Natural killer cell (primary cell): Measurements from ENCODE around the gene TCOF1. TPM values are rescaled to one million over a fixed set of nuclear protein-coding genes. Genes with fewer than 3 reads are reported as not detected.

Source experiments
- ATAC-seq, 3 donors: fragments of 150-1000 bp in 2 of 3; fragments of 200-7000 bp in 1 of 3; cut with Tn5 transposase; 1 replicate in 1 of 3; 2 replicates in 2 of 3; pipeline ENCODE4 v1.10.0; 2021; ENCODE audit warnings: mild to moderate bottlenecking in 2 of 3, moderate library complexity in 2 of 3
- DNase-seq, 2 donors: peaks; one replicate each; pipeline versions ENCODE4 v3.0.0 to v3.0.0-alpha.2; 2013 to 2021; ENCODE audit warnings: mixed read lengths in 1 of 2
- H3K27ac ChIP-seq: one replicate; pipeline ENCODE4 v1.5.1; 2013; ENCODE audit warnings: mild to moderate bottlenecking, low read length
- H3K27me3 ChIP-seq: one replicate; pipeline ENCODE4 v1.6.1; 2013; ENCODE audit warnings: low read length; ENCODE audit not compliant: control insufficient read depth, insufficient read depth
- H3K36me3 ChIP-seq: one replicate; pipeline ENCODE4 v1.6.1; 2013; ENCODE audit warnings: low read length; ENCODE audit not compliant: control insufficient read depth, insufficient read depth
- H3K4me1 ChIP-seq: one replicate; pipeline ENCODE4 v1.6.1; 2013; ENCODE audit warnings: low read length; ENCODE audit not compliant: control insufficient read depth, insufficient read depth
- H3K4me3 ChIP-seq: one replicate; pipeline ENCODE4 v1.5.1; 2013; ENCODE audit warnings: low read length
- H3K9me3 ChIP-seq: one replicate; pipeline ENCODE4 v1.6.1; 2013; ENCODE audit warnings: low read length; ENCODE audit not compliant: control insufficient read depth, insufficient read depth
- H3K27ac Mint-ChIP-seq, 2 donors: one replicate each; pipeline ENCODE4 v1.8.0; 2022; ENCODE audit warnings: mild to moderate bottlenecking in 2 of 2, mixed read lengths in 2 of 2, moderate library complexity in 1 of 2
- H3K27me3 Mint-ChIP-seq, 2 donors: one replicate each; pipeline ENCODE4 v1.8.0; 2022; ENCODE audit warnings: low read depth in 2 of 2, mixed read lengths in 2 of 2
- H3K36me3 Mint-ChIP-seq: one replicate; pipeline ENCODE4 v1.8.0; 2022; ENCODE audit warnings: mixed read lengths
- H3K4me1 Mint-ChIP-seq, 2 donors: one replicate each; pipeline ENCODE4 v1.8.0; 2022; ENCODE audit warnings: mixed read lengths in 2 of 2
- H3K4me3 Mint-ChIP-seq: one replicate; pipeline ENCODE4 v1.8.0; 2022; ENCODE audit warnings: mild to moderate bottlenecking, moderate library complexity, mixed read lengths
- H3K9me3 Mint-ChIP-seq, 2 donors: one replicate each; pipeline ENCODE4 v1.8.0; 2022; ENCODE audit warnings: mixed read lengths in 2 of 2
- CTCF ChIP-seq: fragments of 200-600 bp; IDR thresholded peaks from one replicate; pipeline ENCODE4 v1.8.0; 2022; ENCODE audit warnings: antibody characterized with exemption
- WGBS: methylation state at CpG from one replicate; pipeline ENCODE4 v1.1.7; 2013; ENCODE audit warnings: missing lambda C conversion rate; ENCODE audit not compliant: insufficient coverage; 5-methylcytosine and 5-hydroxymethylcytosine counted together
- intact Hi-C: fragments of 100-400 bp; cut with micrococcal nuclease; formaldehyde crosslinking; loops from one replicate; pipeline ENCODE4 v1.14.2; 2022
- total RNA-seq, 4 donors: library from RNA; stranded (reverse); fragments of 120-200 nt in 1 of 4; gene quantifications; one replicate each; pipeline versions ENCODE4 v1.2.3 to v1.2.4, GENCODE V29; 2013 to 2022

Gene TCOF1
- total RNA-seq, 3 donors from 2014 or later (not counting 1 experiment from before 2014, with no cell fraction given): 51.5 to 62.6 (median 51.7) TPM

- no peak overlapping the region for H3K27ac Mint-ChIP-seq
- H3K27me3 Mint-ChIP-seq: peaks cover 0 to 8% of the 10 kb centered on the region in 2 donors
- no peak overlapping the region for H3K27ac ChIP-seq
- TF ChIP-seq CTCF: no peak
- 100% methylated on average over 1 of the region's 5 CpGs for WGBS
- no peaks in the 10 kb centered on the region for H3K36me3 Mint-ChIP-seq
- H3K4me3 Mint-ChIP-seq: no peak overlapping the region
- H3K4me3 ChIP-seq: no peak overlapping the region
- H3K4me1 Mint-ChIP-seq: peaks cover 10 to 11% of the 10 kb centered on the region in 2 donors
- intact Hi-C loops: no loop called here
- H3K4me1 ChIP-seq: no peaks in the 10 kb centered on the region
- no peaks in the 10 kb centered on the region for H3K36me3 ChIP-seq
- H3K9me3 ChIP-seq: no peaks in the 10 kb centered on the region
- DNase-seq (no peak), ATAC-seq (no peak)
- H3K9me3 Mint-ChIP-seq: no peaks in the 10 kb centered on the region
- H3K27me3 ChIP-seq: no peaks in the 10 kb centered on the region
Observed at GRCh38 chr5:150310246-150310645, 47.3 kb upstream of the TCOF1 start.

GRCh38 chr5:150311015-150311692 lies 46.3 kb upstream of the TCOF1 start:
- no peak for ATAC-seq
- no peak overlapping the region for H3K4me3 ChIP-seq
- H3K9me3 Mint-ChIP-seq: no peaks in the 10 kb centered on the region
- H3K27ac ChIP-seq: no peak overlapping the region
- no peak overlapping the region for H3K4me3 Mint-ChIP-seq
- H3K36me3 ChIP-seq: no peaks in the 10 kb centered on the region
- no peak for TF ChIP-seq CTCF
- intact Hi-C loops: no loop called here
- 79% methylated on average over 7 of the region's 7 CpGs for WGBS
- no peak overlapping the region for H3K27ac Mint-ChIP-seq
- no peak for DNase-seq
- H3K4me1 ChIP-seq: no peaks in the 10 kb centered on the region
- peaks cover under 1 to 2% of the 10 kb centered on the region in 2 donors for H3K4me1 Mint-ChIP-seq
- peaks cover 0 to 8% of the 10 kb centered on the region in 2 donors for H3K27me3 Mint-ChIP-seq
- no peaks in the 10 kb centered on the region for H3K27me3 ChIP-seq
- H3K36me3 Mint-ChIP-seq: no peaks in the 10 kb centered on the region
- no peaks in the 10 kb centered on the region for H3K9me3 ChIP-seq

GRCh38 chr5:150312518-150312917 lies 45.0 kb upstream of the TCOF1 start:
- Mint-ChIP-seq H3K27ac (no peak overlapping the region), H3K4me1 (no peaks in the 10 kb centered on the region), H3K4me3 (no peak overlapping the region), H3K27me3 (peaks cover 0 to 8% of the 10 kb centered on the region in 2 donors), H3K36me3 (no peaks in the 10 kb centered on the region), H3K9me3 (no peaks in the 10 kb centered on the region)
- H3K36me3 ChIP-seq: no peaks in the 10 kb centered on the region
- H3K27me3 ChIP-seq: no peaks in the 10 kb centered on the region
- TF ChIP-seq CTCF: no peak
- H3K9me3 ChIP-seq: no peaks in the 10 kb centered on the region
- intact Hi-C loops: no loop called here
- ATAC-seq (no peak), DNase-seq (no peak)
- 89% methylated on average over 6 of the region's 6 CpGs for WGBS
- H3K4me1 ChIP-seq: no peaks in the 10 kb centered on the region
- no peak overlapping the region for H3K27ac ChIP-seq
- no peak overlapping the region for H3K4me3 ChIP-seq

- H3K9me3 Mint-ChIP-seq: no peaks in the 10 kb centered on the region
- Histone ChIP-seq H3K9me3 (no peaks in the 10 kb centered on the region), H3K27ac (no peak overlapping the region), H3K4me3 (no peak overlapping the region), H3K36me3 (no peaks in the 10 kb centered on the region), H3K27me3 (no peaks in the 10 kb centered on the region), H3K4me1 (no peaks in the 10 kb centered on the region)
- DNase-seq: no peak
- no peak for TF ChIP-seq CTCF
- H3K27ac Mint-ChIP-seq: no peak overlapping the region
- H3K4me3 Mint-ChIP-seq: no peak overlapping the region
- 79% methylated on average over 5 of the region's 6 CpGs for WGBS
- H3K36me3 Mint-ChIP-seq: no peaks in the 10 kb centered on the region
- peaks cover 0 to 8% of the 10 kb centered on the region in 2 donors for H3K27me3 Mint-ChIP-seq
- ATAC-seq: no peak
- intact Hi-C loops: no loop called here
- H3K4me1 Mint-ChIP-seq: no peaks in the 10 kb centered on the region
Observed at GRCh38 chr5:150313501-150313900, 44.0 kb upstream of the TCOF1 start.
